GM10266 (cell line): ENCODE data around the gene GMDS.

ENCODE experiments used
- DNase-seq: peaks from one replicate; pipeline ENCODE4 v3.0.0; 2012; ENCODE audit errors: extremely low spot score
- TF ChIP-seq, protein P1 (sequence below): IDR thresholded peaks from 2 replicates; pipeline ENCODE4 v1.5.1; 2012; ENCODE audit warnings: mild to moderate bottlenecking, low read depth; ENCODE audit not compliant: control insufficient read depth, insufficient read depth; ENCODE audit errors: missing control alignments

The GMDS gene

DNA sequence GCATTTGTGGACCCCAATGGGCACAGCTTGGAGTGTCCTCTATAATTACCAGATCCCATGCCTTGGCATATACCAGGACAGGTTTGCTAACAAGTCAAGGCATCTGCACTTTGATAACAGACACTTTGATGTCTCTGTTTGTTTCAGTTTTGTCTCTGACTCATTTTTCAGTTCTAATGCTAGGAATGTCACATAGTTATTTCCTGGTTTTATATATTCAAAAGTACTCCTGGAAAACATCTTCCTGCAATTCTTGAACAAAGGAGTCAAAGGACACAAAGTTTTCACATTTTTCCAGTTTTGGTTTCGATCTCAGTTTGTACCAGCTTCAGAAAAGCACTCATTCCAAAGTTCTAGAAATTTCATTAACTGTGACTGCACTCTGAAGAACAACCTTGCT lies 447.6 kb downstream of the GMDS start:
- TF ChIP-seq, protein P1, sequence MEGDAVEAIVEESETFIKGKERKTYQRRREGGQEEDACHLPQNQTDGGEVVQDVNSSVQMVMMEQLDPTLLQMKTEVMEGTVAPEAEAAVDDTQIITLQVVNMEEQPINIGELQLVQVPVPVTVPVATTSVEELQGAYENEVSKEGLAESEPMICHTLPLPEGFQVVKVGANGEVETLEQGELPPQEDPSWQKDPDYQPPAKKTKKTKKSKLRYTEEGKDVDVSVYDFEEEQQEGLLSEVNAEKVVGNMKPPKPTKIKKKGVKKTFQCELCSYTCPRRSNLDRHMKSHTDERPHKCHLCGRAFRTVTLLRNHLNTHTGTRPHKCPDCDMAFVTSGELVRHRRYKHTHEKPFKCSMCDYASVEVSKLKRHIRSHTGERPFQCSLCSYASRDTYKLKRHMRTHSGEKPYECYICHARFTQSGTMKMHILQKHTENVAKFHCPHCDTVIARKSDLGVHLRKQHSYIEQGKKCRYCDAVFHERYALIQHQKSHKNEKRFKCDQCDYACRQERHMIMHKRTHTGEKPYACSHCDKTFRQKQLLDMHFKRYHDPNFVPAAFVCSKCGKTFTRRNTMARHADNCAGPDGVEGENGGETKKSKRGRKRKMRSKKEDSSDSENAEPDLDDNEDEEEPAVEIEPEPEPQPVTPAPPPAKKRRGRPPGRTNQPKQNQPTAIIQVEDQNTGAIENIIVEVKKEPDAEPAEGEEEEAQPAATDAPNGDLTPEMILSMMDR, result no peak
- no peak for DNase-seq

DNA sequence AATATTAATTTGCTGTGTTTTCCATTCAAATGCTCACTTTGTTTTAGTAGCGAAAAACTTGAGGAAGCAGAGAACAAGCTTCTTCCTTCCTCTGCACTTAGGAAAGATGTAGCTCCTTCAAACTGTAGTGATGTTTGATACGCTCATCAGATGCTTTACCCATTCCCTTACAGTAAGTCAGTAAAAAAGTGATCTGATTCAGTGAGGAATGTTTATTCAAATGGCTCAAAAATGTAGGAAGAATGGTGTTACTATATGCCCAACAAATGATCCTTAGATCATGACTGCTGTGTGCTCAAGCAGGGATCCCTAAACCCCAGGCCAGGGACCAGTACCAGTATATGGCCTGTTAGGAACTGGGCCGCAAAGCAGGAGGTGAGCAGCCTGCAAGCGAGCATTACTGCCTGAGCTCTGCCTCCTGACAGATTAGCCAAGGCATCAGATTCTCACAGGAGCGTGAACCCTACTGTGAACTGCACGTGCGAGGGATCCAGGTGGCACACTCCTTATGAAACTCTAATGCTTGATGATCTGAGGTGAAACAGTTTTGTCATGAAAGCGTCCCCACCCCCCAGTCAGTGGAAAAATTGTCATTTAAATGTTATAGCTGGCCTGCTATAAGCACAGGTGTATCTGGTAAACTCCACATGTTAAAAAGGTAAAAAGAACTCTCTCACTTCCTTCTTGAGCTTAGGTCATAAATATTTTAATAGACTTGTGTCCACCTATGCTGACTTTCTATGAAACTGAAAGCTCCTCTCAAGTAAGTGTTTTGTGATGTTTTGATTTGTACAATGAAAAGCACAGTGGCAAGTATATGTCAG lies 448.5 kb downstream of the GMDS start:
- TF ChIP-seq, protein P1, result no peak
- DNase-seq, result peak; percentile 33

DNA sequence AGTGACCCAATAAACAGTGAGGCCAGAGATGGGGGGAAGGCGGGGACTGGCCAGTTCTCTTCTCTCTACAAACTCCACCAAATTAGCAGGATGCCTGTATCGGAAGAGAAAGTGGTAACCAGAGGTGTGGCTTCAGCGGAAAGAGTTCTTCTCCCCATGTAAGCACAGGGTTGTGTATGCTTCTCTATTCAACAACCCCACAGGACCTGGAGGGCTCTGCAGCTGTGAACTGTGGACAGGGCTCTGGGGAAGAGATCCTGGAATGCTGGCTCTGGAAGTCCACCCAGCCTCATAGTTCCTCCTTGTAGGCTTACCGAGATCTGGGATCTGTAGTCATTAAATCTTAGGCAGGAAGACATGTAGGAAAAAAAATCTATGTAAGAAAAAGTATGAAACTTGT lies 449.5 kb downstream of the GMDS start:
- TF ChIP-seq, protein P1, result no peak
- no peak for DNase-seq

DNA sequence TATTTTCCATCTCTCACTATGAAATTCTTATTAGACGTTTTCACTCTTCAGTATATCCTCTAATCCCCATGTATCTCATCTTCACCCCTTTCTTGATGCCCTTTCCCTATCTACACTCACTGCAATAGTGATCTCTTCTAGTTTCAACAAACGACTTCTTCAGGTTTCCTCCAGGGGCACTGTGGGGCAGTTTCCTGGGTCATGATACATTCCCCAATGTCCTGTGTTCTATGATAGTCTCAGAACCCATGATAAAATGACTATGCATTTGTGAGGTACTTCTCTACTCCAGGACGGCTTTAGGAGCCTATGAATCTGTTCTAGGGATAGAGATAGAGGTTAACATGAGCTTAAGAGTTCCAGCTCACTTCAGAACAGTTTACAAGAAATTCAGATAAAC lies 452.4 kb downstream of the GMDS start:
- DNase-seq, result no peak
- TF ChIP-seq, protein P1, result peak; percentile 48

DNA sequence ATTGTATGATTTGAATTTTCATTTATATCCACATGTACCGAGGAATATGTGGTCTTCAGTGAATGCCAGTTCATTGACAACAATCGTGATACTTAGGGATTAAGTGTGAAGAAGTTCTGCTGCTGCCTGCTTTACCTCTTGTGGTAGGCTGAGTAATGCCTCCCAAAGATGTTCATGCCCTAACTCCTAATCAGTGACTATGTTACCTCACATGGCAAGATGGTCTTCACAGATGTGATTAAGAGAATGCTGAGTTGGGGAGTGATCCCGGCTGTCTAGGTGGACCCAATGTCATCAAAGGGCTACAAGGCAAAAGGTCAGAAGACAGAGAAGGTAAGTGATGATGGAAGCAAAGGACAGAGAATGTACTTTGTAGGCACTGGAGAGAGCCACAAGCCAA lies 454.7 kb downstream of the GMDS start:
- TF ChIP-seq, protein P1, result no peak
- DNase-seq, result no peak

DNA sequence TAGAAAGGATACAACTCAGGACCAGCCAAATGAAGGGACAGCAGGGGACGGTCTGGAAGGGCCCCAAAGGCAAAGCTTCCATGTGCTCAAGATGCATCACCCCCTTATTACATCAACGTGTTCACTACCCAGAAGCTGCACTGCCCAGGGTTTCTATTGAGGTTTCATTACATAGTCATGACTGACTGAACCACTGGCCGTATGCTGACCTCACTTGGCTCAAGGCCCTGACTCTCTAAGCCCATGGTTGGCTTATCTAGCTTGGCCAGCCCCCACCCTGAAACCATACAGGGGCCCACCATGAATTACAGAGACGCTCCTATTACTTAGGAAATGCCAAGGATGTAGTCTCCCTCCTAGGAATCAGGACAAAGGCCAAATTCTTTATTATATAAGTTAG lies 456.3 kb downstream of the GMDS start:
- TF ChIP-seq, protein P1, result no peak
- DNase-seq, result no peak

DNA sequence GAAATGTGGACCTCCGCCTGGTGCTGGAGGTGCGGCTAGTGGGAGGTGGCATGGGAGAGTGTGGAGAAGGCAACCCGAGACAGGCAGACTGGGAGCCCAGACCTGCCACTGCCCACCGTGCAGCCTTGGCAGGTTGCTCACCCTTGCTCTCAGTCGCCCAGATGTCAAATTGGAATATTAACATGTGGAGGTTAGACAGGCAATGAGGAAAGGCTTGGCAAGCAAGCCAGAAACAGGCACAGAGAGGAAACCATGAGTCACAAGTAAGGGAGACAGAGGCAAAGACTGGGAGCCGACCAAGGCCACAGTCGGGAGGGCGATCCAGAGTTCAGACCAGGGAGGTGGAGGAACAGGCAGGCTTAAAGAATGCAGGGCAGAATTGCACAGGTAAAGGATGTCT lies 457.5 kb downstream of the GMDS start:
- TF ChIP-seq, protein P1, result no peak
- DNase-seq, result no peak
